Measurements from ENCODE around the gene DHRSX.

Gene DHRSX

GRCh38 chrX:2504706-2505332 is 4.0 kb upstream of the DHRSX start:
- Histone ChIP-seq H3K9ac (no peak overlapping the region), H3K4me2 (no peak overlapping the region), H4K20me1 (ENCODE audit: insufficient read depth) (no peaks in the 10 kb centered on the region), H3K4me3 (IDR thresholded peaks at IDR 0.05; ENCODE audit: insufficient read depth, low read depth, low read length) (no peak overlapping the region), H3K4me1 (ENCODE audit: low read depth, poor library complexity, severe bottlenecking) (no peaks in the 10 kb centered on the region), H3K36me3 (ENCODE audit: insufficient read depth) (no peaks in the 10 kb centered on the region), H3K27me3 (ENCODE audit: insufficient read depth, low read depth) (no peaks in the 10 kb centered on the region), H3K79me2 (ENCODE audit: insufficient read depth, low read depth) (peaks cover 4% of the 10 kb centered on the region), H2AFZ (ENCODE audit: low read depth) (no peak overlapping the region), H3K27ac (no peak overlapping the region)
- TF ChIP-seq, protein P1, sequence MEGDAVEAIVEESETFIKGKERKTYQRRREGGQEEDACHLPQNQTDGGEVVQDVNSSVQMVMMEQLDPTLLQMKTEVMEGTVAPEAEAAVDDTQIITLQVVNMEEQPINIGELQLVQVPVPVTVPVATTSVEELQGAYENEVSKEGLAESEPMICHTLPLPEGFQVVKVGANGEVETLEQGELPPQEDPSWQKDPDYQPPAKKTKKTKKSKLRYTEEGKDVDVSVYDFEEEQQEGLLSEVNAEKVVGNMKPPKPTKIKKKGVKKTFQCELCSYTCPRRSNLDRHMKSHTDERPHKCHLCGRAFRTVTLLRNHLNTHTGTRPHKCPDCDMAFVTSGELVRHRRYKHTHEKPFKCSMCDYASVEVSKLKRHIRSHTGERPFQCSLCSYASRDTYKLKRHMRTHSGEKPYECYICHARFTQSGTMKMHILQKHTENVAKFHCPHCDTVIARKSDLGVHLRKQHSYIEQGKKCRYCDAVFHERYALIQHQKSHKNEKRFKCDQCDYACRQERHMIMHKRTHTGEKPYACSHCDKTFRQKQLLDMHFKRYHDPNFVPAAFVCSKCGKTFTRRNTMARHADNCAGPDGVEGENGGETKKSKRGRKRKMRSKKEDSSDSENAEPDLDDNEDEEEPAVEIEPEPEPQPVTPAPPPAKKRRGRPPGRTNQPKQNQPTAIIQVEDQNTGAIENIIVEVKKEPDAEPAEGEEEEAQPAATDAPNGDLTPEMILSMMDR (conservative IDR thresholded peaks at IDR 0.05; ENCODE audit: low read depth, low read length) = no peak

DNA sequence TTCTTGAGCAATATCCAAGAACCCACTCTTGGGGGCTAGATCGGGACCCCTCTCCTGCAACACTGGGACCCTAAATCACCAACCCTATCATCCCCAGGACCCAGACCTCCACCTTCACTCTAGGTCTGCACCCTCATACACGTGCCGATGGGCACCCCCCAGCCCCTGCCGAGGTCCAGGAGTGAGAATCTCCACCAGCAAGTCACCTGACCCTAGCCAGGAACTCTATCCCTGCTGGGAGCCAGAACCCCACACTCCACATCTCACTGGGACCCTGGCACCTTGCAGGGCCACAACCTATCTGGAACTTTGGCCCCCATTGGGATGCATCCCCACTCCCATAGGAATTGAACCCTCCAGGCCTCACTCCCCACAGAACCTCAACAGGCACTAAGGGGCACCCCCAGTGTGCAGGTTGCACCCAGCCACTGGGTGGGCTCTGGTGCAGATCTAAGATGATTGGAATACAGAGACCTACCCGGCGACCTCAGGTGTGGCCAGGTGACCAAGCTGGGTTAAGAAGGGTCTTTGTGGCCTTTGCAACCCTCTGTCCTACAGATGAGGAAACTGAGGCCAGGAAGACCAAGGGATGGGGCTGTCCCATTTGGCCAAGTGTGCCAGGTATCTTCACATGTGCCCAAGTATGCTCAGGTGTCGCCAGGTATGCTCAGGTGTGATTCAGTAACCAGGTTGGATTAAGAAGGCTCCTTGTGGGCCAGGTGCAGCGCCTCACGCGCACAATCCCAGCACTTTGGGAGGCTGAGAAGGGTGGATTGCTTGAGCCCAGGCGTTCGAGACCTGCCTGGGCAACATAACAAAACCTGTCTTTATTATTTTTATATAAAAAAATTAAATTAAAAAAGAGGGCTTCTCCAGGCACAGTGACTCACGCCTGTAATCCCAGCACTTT is 3.1 kb upstream of the DHRSX start:
- H3K4me1 ChIP-seq (ENCODE audit: low read depth, poor library complexity, severe bottlenecking) = no peaks in the 10 kb centered on the region
- no peaks in the 10 kb centered on the region for H3K36me3 ChIP-seq (ENCODE audit: insufficient read depth)
- peaks cover 14% of the 10 kb centered on the region for H3K79me2 ChIP-seq (ENCODE audit: insufficient read depth, low read depth)
- H3K4me3 ChIP-seq (IDR thresholded peaks at IDR 0.05; ENCODE audit: insufficient read depth, low read depth, low read length) = no peak overlapping the region
- no peak overlapping the region for H2AFZ ChIP-seq (ENCODE audit: low read depth)
- no peak overlapping the region for H3K9ac ChIP-seq
- H4K20me1 ChIP-seq (ENCODE audit: insufficient read depth) = no peaks in the 10 kb centered on the region
- no peak overlapping the region for H3K4me2 ChIP-seq
- H3K27me3 ChIP-seq (ENCODE audit: insufficient read depth, low read depth) = no peaks in the 10 kb centered on the region
- TF ChIP-seq, protein P1 (conservative IDR thresholded peaks at IDR 0.05; ENCODE audit: low read depth, low read length) = no peak
- no peak overlapping the region for H3K27ac ChIP-seq

GRCh38 chrX:2502668-2503519 is 2.1 kb upstream of the DHRSX start:
- no peak overlapping the region for H3K9ac ChIP-seq
- peaks cover 4% of the 10 kb centered on the region for H3K4me1 ChIP-seq (ENCODE audit: low read depth, poor library complexity, severe bottlenecking)
- no peak overlapping the region for H2AFZ ChIP-seq (ENCODE audit: low read depth)
- no peaks in the 10 kb centered on the region for H4K20me1 ChIP-seq (ENCODE audit: insufficient read depth)
- H3K4me2 ChIP-seq = no peak overlapping the region
- H3K36me3 ChIP-seq (ENCODE audit: insufficient read depth) = no peaks in the 10 kb centered on the region
- no peak overlapping the region for H3K27ac ChIP-seq
- no peak overlapping the region for H3K4me3 ChIP-seq (IDR thresholded peaks at IDR 0.05; ENCODE audit: insufficient read depth, low read depth, low read length)
- peaks cover 21% of the 10 kb centered on the region for H3K79me2 ChIP-seq (ENCODE audit: insufficient read depth, low read depth)
- TF ChIP-seq, protein P1 (conservative IDR thresholded peaks at IDR 0.05; ENCODE audit: low read depth, low read length) = no peak
- H3K27me3 ChIP-seq (ENCODE audit: insufficient read depth, low read depth) = no peaks in the 10 kb centered on the region

DNA sequence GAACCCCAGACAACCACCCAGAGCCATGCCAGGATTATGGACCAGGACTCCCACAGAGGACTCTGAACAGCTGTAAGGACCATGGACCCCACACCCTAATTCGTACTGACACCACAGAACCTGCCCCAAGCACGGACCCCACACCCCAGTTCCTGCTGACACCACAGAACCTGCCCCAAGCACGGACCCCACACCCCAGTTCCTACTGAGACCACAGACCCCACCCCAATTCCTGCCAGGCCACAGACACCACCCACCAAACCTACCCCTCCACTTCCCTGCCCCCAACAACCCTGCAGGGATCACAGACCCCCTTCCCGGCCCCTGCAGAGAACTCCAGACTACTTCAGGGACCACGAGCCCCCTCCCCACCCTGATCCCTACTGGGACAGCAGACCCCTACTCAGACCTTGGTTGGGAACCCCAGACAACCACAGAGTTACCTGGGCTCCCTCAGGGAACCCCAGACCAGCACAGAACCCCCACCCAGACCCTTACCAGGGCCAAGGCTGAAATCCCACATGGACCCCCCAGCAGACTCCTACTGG is 1.4 kb upstream of the DHRSX start:
- H3K27ac ChIP-seq = no peak overlapping the region
- H2AFZ ChIP-seq (ENCODE audit: low read depth) = no peak overlapping the region

More for the DNA sequence above, 1.4 kb upstream of the DHRSX start:
- Histone ChIP-seq H3K4me2 (no peak overlapping the region), H3K27me3 (ENCODE audit: insufficient read depth, low read depth) (no peaks in the 10 kb centered on the region), H3K4me3 (IDR thresholded peaks at IDR 0.05; ENCODE audit: insufficient read depth, low read depth, low read length) (no peak overlapping the region), H4K20me1 (ENCODE audit: insufficient read depth) (no peaks in the 10 kb centered on the region), H3K79me2 (ENCODE audit: insufficient read depth, low read depth) (peaks cover 27% of the 10 kb centered on the region), H3K4me1 (ENCODE audit: low read depth, poor library complexity, severe bottlenecking) (peaks cover 6% of the 10 kb centered on the region), H3K36me3 (ENCODE audit: insufficient read depth) (no peaks in the 10 kb centered on the region), H3K9ac (no peak overlapping the region)
- TF ChIP-seq, protein P1 (conservative IDR thresholded peaks at IDR 0.05; ENCODE audit: low read depth, low read length) = no peak
